DMS79 (cell line): ENCODE data around the gene KIF18B.

Source experiments
- DNase-seq: peaks from one replicate; lab custom pipeline; 2025; lab: John Stamatoyannopoulos, UW

Gene KIF18B

DNA sequence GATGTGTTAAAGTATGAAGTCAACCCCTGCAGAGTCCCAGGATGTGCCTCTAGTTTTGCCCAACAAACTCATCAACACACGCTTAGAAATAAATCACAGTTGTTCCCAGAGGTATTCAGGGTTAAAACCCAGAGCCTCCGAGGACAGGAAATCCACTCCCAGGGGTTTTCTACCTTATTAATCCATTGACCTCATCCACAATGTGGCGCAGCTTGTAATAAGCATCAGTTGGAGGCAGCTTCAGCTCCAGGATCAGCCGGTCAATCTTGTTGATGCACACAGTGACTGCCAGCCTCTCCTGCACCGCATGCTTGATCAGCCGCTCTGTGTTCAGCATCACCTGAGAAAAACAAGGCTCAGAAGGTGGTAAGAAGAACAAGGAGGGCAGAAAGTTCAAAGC lies 71.8 kb downstream of the KIF18B start:
- DNase-seq: no peak
